GM23338 (cell line): ENCODE measurements around the gene SPATA31E1. TPM values are rescaled to one million over a fixed set of nuclear protein-coding genes. Genes with fewer than 3 reads are reported as not detected.

Source experiments
- ATAC-seq: fragments of 200-7000 bp; cut with Tn5 transposase; 3 replicates; pipeline ENCODE4 v1.9.1; 2020
- DNase-seq: peaks from one replicate; pipeline ENCODE4 v3.0.0-alpha.2; 2015; ENCODE audit warnings: low spot score
- H2AFZ ChIP-seq: fragments of 200-600 bp; sonication (generic); 2 replicates; pipeline ENCODE4 v1.8.0; 2016; ENCODE audit warnings: antibody characterized with exemption, mild to moderate bottlenecking, moderate library complexity
- H3F3A ChIP-seq: fragments of 200-600 bp; sonication (generic); replicated peaks from 2 replicates; pipeline ENCODE4 v1.8.0; 2017; ENCODE audit warnings: antibody characterized with exemption, mixed run types, low read depth
- H3K27ac ChIP-seq: fragments of 200-600 bp; sonication (generic); 2 replicates; pipeline ENCODE4 v1.6.1; 2016; ENCODE audit warnings: low read depth
- H3K27me3 ChIP-seq: fragments of 200-600 bp; sonication (generic); 2 replicates; pipeline ENCODE4 v1.8.0; 2016; ENCODE audit warnings: mild to moderate bottlenecking, mixed run types, moderate library complexity; ENCODE audit not compliant: insufficient read depth
- H3K36me3 ChIP-seq: fragments of 200-600 bp; sonication (generic); 2 replicates; pipeline ENCODE4 v1.8.0; 2016; ENCODE audit warnings: mild to moderate bottlenecking; ENCODE audit not compliant: insufficient read depth
- H3K4me1 ChIP-seq: fragments of 200-600 bp; sonication (generic); 2 replicates; pipeline ENCODE4 v1.8.0; 2016; ENCODE audit warnings: mild to moderate bottlenecking, moderate library complexity; ENCODE audit not compliant: insufficient read depth
- H3K4me2 ChIP-seq: fragments of 200-600 bp; sonication (generic); 2 replicates; pipeline ENCODE4 v1.7.1; 2017; ENCODE audit warnings: mixed run types
- H3K4me3 ChIP-seq: fragments of 200-600 bp; sonication (generic); 2 replicates; pipeline ENCODE4 v1.6.1; 2016; ENCODE audit warnings: mixed run types
- H3K79me2 ChIP-seq: fragments of 200-600 bp; sonication (generic); replicated peaks from 2 replicates; pipeline ENCODE4 v1.8.0; 2017; ENCODE audit warnings: mild to moderate bottlenecking; ENCODE audit not compliant: insufficient read depth
- H3K9me2 ChIP-seq: fragments of 200-600 bp; sonication (generic); 2 replicates; pipeline ENCODE4 v1.8.0; 2017; ENCODE audit not compliant: insufficient read depth
- H4K20me1 ChIP-seq: fragments of 200-600 bp; sonication (generic); replicated peaks from 2 replicates; pipeline ENCODE4 v1.8.0; 2017; ENCODE audit warnings: mild to moderate bottlenecking; ENCODE audit not compliant: insufficient read depth
- H3K27ac Mint-ChIP-seq: 2 replicates; pipeline ENCODE4 v1.8.0; 2020; ENCODE audit warnings: inconsistent platforms, mild to moderate bottlenecking, moderate library complexity, mixed read lengths
- H3K27me3 Mint-ChIP-seq: 3 replicates; pipeline ENCODE4 v1.8.0; 2022; ENCODE audit warnings: low read depth, mild to moderate bottlenecking, moderate library complexity, mixed read lengths, inconsistent platforms; ENCODE audit not compliant: insufficient read depth, poor library complexity
- H3K36me3 Mint-ChIP-seq: 3 replicates; pipeline ENCODE4 v1.8.0; 2021; ENCODE audit warnings: low read depth, mild to moderate bottlenecking, inconsistent platforms, moderate library complexity, mixed read lengths
- H3K4me1 Mint-ChIP-seq: 3 replicates; pipeline ENCODE4 v1.8.0; 2020; ENCODE audit warnings: mild to moderate bottlenecking, inconsistent platforms, mixed read lengths
- H3K4me3 Mint-ChIP-seq: 3 replicates; pipeline ENCODE4 v1.8.0; 2021; ENCODE audit warnings: moderate library complexity, mild to moderate bottlenecking, inconsistent platforms, mixed read lengths
- H3K9me3 Mint-ChIP-seq: 3 replicates; pipeline ENCODE4 v1.8.0; 2020; ENCODE audit warnings: moderate library complexity, mild to moderate bottlenecking, inconsistent platforms, mixed read lengths
- CREB1 ChIP-seq: fragments of 250-450 bp; sonication (Bioruptor Pico); IDR thresholded peaks from 2 replicates; pipeline ENCODE4 v1.5.0; 2020; ENCODE audit warnings: low read depth, mild to moderate bottlenecking, moderate library complexity
- EZH2 ChIP-seq: fragments of 200-600 bp; sonication (generic); IDR thresholded peaks from one replicate; pipeline ENCODE4 v1.8.0; 2017; ENCODE audit warnings: antibody characterized with exemption, mild to moderate bottlenecking, low read depth; ENCODE audit not compliant: unreplicated experiment
- POLR2AphosphoS5 ChIP-seq: IDR thresholded peaks from 2 replicates; pipeline ENCODE4 v1.6.1; 2016; ENCODE audit warnings: antibody characterized with exemption, low read depth
- ZNF331 ChIP-seq: fragments of 250-450 bp; sonication (Bioruptor Pico); IDR thresholded peaks from 2 replicates; pipeline ENCODE4 v1.5.0; 2020; ENCODE audit warnings: low read depth, mild to moderate bottlenecking, moderate library complexity
- polyA plus RNA-seq: library from polyadenylated mRNA; unstranded; fragments of >200 nt; fragmentation: Nextera tagmentation; extraction: Ambion mirVana; gene quantifications from 2 replicates; pipeline ENCODE4 v1.2.1, GENCODE V29; 2016
- total RNA-seq: library from RNA; depleted of rRNA; stranded (reverse); fragments of >200 nt; shearing (Covaris generic); gene quantifications from 2 replicates; pipeline ENCODE4 v1.2.3, GENCODE V29; 2014
- TF ChIP-seq, protein P1 (sequence below): fragments of 250-450 bp; sonication (Bioruptor Pico); IDR thresholded peaks from 2 replicates; pipeline ENCODE4 v1.5.0; 2020; ENCODE audit warnings: mild to moderate bottlenecking, moderate library complexity
- TF ChIP-seq, protein P2 (sequence below), 2 experiments: fragments of 200-600 bp in 1 of 2; sonication (generic) in 1 of 2; conservative IDR thresholded peaks; 2 replicates each; pipeline versions ENCODE4 v1.5.1 to v1.6.1; 2016 to 2017; ENCODE audit warnings: antibody characterized with exemption in 2 of 2, low read depth in 2 of 2, mild to moderate bottlenecking in 2 of 2, moderate library complexity in 1 of 2
- TF ChIP-seq, protein P3 (sequence below): IDR thresholded peaks from one replicate; pipeline ENCODE4 v1.6.1; 2018; ENCODE audit warnings: antibody characterized with exemption; ENCODE audit not compliant: unreplicated experiment
- TF ChIP-seq, protein P4 (sequence below): IDR thresholded peaks from 2 replicates; pipeline ENCODE4 v1.6.1; 2016; ENCODE audit warnings: antibody characterized with exemption

SPATA31E1 gene
- total and polyA plus RNA-seq, 2 experiments from 2014 or later: 0.05 TPM; not detected in 1

DNA sequence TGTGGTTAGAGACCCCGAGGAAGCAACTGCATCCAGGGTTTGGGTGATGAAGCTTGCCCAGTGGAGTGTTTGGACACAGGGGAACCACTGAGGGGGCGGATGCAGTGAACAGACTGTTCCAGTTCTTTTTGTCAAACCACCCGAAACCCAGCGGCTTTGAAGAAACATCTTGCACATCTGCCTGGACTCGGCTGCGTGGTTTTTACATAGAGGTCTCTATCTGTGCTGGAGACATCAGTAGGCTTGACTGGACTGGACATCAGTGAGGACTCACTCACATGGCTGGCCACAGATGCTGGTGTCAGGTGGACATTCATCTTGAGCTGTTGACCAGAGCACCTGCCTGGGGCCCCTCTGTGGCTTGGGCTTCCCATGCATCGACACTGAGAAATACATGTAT lies 15.3 kb upstream of the SPATA31E1 start:
- TF ChIP-seq, protein P1, sequence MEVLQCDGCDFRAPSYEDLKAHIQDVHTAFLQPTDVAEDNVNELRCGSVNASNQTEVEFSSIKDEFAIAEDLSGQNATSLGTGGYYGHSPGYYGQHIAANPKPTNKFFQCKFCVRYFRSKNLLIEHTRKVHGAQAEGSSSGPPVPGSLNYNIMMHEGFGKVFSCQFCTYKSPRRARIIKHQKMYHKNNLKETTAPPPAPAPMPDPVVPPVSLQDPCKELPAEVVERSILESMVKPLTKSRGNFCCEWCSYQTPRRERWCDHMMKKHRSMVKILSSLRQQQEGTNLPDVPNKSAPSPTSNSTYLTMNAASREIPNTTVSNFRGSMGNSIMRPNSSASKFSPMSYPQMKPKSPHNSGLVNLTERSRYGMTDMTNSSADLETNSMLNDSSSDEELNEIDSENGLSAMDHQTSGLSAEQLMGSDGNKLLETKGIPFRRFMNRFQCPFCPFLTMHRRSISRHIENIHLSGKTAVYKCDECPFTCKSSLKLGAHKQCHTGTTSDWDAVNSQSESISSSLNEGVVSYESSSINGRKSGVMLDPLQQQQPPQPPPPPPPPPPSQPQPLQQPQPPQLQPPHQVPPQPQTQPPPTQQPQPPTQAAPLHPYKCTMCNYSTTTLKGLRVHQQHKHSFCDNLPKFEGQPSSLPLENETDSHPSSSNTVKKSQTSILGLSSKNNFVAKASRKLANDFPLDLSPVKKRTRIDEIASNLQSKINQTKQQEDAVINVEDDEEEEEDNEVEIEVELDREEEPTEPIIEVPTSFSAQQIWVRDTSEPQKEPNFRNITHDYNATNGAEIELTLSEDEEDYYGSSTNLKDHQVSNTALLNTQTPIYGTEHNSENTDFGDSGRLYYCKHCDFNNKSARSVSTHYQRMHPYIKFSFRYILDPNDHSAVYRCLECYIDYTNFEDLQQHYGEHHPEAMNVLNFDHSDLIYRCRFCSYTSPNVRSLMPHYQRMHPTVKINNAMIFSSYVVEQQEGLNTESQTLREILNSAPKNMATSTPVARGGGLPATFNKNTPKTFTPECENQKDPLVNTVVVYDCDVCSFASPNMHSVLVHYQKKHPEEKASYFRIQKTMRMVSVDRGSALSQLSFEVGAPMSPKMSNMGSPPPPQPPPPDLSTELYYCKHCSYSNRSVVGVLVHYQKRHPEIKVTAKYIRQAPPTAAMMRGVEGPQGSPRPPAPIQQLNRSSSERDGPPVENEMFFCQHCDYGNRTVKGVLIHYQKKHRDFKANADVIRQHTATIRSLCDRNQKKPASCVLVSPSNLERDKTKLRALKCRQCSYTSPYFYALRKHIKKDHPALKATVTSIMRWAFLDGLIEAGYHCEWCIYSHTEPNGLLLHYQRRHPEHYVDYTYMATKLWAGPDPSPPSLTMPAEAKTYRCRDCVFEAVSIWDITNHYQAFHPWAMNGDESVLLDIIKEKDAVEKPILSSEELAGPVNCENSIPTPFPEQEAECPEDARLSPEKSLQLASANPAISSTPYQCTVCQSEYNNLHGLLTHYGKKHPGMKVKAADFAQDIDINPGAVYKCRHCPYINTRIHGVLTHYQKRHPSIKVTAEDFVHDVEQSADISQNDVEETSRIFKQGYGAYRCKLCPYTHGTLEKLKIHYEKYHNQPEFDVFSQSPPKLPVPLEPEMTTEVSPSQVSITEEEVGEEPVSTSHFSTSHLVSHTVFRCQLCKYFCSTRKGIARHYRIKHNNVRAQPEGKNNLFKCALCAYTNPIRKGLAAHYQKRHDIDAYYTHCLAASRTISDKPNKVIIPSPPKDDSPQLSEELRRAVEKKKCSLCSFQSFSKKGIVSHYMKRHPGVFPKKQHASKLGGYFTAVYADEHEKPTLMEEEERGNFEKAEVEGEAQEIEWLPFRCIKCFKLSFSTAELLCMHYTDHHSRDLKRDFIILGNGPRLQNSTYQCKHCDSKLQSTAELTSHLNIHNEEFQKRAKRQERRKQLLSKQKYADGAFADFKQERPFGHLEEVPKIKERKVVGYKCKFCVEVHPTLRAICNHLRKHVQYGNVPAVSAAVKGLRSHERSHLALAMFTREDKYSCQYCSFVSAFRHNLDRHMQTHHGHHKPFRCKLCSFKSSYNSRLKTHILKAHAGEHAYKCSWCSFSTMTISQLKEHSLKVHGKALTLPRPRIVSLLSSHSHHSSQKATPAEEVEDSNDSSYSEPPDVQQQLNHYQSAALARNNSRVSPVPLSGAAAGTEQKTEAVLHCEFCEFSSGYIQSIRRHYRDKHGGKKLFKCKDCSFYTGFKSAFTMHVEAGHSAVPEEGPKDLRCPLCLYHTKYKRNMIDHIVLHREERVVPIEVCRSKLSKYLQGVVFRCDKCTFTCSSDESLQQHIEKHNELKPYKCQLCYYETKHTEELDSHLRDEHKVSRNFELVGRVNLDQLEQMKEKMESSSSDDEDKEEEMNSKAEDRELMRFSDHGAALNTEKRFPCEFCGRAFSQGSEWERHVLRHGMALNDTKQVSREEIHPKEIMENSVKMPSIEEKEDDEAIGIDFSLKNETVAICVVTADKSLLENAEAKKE (CRISPR knock-in tag): no peak
- TF ChIP-seq, protein P2, sequence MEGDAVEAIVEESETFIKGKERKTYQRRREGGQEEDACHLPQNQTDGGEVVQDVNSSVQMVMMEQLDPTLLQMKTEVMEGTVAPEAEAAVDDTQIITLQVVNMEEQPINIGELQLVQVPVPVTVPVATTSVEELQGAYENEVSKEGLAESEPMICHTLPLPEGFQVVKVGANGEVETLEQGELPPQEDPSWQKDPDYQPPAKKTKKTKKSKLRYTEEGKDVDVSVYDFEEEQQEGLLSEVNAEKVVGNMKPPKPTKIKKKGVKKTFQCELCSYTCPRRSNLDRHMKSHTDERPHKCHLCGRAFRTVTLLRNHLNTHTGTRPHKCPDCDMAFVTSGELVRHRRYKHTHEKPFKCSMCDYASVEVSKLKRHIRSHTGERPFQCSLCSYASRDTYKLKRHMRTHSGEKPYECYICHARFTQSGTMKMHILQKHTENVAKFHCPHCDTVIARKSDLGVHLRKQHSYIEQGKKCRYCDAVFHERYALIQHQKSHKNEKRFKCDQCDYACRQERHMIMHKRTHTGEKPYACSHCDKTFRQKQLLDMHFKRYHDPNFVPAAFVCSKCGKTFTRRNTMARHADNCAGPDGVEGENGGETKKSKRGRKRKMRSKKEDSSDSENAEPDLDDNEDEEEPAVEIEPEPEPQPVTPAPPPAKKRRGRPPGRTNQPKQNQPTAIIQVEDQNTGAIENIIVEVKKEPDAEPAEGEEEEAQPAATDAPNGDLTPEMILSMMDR (conservative IDR thresholded peaks at IDR 0.05; ENCODE audit: low read depth in 2 of 2): no peak
- TF ChIP-seq ZNF331 (CRISPR knock-in tag): no peak
- TF ChIP-seq, protein P3, sequence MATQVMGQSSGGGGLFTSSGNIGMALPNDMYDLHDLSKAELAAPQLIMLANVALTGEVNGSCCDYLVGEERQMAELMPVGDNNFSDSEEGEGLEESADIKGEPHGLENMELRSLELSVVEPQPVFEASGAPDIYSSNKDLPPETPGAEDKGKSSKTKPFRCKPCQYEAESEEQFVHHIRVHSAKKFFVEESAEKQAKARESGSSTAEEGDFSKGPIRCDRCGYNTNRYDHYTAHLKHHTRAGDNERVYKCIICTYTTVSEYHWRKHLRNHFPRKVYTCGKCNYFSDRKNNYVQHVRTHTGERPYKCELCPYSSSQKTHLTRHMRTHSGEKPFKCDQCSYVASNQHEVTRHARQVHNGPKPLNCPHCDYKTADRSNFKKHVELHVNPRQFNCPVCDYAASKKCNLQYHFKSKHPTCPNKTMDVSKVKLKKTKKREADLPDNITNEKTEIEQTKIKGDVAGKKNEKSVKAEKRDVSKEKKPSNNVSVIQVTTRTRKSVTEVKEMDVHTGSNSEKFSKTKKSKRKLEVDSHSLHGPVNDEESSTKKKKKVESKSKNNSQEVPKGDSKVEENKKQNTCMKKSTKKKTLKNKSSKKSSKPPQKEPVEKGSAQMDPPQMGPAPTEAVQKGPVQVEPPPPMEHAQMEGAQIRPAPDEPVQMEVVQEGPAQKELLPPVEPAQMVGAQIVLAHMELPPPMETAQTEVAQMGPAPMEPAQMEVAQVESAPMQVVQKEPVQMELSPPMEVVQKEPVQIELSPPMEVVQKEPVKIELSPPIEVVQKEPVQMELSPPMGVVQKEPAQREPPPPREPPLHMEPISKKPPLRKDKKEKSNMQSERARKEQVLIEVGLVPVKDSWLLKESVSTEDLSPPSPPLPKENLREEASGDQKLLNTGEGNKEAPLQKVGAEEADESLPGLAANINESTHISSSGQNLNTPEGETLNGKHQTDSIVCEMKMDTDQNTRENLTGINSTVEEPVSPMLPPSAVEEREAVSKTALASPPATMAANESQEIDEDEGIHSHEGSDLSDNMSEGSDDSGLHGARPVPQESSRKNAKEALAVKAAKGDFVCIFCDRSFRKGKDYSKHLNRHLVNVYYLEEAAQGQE: no peak
- TF ChIP-seq POLR2AphosphoS5: no peak
- TF ChIP-seq CREB1 (CRISPR knock-in tag): no peak
- TF ChIP-seq, protein P4, sequence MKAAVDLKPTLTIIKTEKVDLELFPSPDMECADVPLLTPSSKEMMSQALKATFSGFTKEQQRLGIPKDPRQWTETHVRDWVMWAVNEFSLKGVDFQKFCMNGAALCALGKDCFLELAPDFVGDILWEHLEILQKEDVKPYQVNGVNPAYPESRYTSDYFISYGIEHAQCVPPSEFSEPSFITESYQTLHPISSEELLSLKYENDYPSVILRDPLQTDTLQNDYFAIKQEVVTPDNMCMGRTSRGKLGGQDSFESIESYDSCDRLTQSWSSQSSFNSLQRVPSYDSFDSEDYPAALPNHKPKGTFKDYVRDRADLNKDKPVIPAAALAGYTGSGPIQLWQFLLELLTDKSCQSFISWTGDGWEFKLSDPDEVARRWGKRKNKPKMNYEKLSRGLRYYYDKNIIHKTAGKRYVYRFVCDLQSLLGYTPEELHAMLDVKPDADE: no peak
- no peak for TF ChIP-seq EZH2
- Histone ChIP-seq H4K20me1 (no peaks in the 10 kb centered on the region), H3K4me1 (no peaks in the 10 kb centered on the region), H3K27ac (no peak overlapping the region), H3K27me3 (no peaks in the 10 kb centered on the region), H2AFZ (no peak overlapping the region), H3F3A (no peaks in the 10 kb centered on the region), H3K9me2 (peaks cover 3% of the 10 kb centered on the region; the same call in 1 of the 2 replicates), H3K4me3 (no peak overlapping the region), H3K79me2 (no peaks in the 10 kb centered on the region), H3K36me3 (no peaks in the 10 kb centered on the region), H3K4me2 (no peak overlapping the region)
- Mint-ChIP-seq H3K36me3 (no peaks in the 10 kb centered on the region; the same call in 2 of the 3 replicates), H3K27me3 (peaks cover 4% of the 10 kb centered on the region), H3K27ac (no peak overlapping the region), H3K4me1 (peaks cover 13% of the 10 kb centered on the region), H3K4me3 (no peak overlapping the region), H3K9me3 (peaks cover 10% of the 10 kb centered on the region; the same call in 2 of the 3 replicates)
- DNase-seq: no peak
- ATAC-seq: no peak
